ENCODE measurements around the gene WRNIP1.
"Not testable (repeated sequence)": the region's sequence is repeated elsewhere in the genome, so short reads cannot be mapped to it uniquely, and the experiment has no call there.

The WRNIP1 gene

GRCh38 chr6:2786269-2786668 lies 21.1 kb downstream of the WRNIP1 start:
- no peak for DNase-seq

DNA sequence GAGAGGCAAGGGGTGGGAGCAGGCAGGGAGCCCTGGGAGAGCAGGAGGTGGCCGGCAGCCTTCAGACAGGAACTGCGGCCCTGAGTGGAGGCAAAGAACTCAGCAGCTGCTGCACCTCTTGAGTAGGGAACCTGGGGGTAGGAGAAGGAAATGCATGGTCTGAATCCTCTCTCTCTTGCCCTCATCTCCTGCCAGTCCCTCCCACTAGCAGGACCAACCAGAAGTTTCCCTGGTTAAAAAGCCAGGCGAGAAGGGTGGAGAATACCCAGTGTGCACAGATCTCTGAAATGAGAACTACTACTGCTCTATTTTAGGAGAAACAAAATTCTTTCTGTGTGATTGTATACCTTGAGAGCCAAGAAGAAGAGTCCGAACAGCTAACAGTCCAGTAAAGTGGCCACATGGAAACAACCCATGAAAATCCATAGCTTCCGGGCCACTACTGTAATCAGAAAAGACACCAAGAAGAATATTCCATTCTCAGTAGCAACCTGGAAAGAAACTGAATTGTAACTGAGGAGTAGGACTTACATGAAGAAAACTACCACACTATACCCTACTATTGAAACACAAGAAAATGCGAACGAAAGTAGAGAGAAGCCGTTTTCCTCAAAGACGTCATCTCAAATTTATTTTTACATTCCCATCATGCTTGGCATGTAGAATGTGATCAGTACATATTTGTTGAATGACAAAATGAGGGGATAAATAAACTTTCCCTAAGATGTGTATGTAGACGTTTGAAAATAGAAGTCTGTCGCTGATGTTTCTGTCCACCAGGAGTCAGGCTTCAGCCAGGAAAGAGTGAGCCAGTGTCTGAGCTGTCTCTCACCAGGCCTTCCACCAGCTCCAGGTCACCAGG lies 25.6 kb downstream of the WRNIP1 start:
- peak; percentile 85 for DNase-seq

DNA sequence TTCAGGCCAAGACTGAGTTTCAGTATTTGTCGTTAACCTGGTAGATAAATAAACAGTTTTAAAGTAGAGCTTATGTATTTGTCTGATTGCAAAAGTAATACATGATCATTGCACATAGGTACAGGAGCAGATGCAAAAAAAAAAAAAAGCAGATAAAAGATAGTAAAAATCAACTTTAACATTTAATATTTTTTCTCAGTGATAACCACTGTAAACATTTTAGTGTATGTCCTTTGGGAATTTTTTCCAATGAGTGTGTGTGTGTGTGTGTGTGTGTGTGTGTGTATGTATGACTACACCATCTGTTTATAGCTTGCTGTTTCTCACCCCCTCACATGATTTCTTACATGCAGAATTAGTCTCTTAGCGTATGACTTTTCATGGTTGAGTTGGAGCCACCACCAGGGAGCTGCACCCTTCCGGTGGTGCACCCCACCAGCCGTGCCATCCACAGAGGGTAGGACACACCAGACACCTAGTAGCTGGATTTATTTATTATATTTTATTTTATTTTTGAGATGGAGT lies 26.3 kb downstream of the WRNIP1 start:
- DNase-seq, result no peak

DNA sequence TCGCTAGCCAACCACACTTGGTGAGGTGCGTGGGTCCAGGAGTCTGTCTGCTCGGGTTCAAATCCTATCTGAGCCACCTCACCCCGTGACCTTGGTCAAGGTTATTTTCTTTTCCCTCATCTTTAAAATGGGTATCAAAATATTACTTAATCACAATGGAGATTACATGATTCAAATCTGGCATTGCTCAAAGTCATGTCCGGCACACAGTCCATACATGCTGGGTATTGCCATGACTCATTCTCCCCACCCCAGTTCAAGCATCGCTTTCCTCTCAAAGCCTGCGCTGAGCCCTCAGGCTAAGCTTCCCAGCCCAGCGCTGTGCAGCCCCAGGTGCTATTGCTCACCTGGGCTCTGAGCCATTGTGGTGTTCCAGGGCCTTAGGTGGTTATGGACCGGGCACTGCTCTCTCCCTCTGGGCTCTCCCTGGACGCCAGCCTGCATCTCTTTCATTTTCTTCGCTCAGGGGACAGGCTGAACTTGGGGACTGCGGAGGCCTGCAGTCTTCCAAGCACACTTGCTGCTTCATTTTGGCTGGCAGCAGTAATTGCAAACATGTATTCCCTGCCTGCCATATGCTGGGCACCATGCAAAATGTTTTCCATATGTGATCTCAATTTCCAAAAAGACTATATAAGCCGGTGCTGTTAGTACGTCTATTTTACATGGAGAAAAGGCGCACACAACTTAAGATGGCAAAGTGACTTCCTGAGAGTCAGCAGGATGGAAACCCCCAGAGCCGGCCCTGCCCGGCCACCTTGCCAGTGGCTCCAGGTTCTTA lies 27.3 kb downstream of the WRNIP1 start:
- peak; percentile 62 for DNase-seq

GRCh38 chr6:2793534-2794151 lies 28.4 kb downstream of the WRNIP1 start:
- peak; percentile 22 for DNase-seq

DNA sequence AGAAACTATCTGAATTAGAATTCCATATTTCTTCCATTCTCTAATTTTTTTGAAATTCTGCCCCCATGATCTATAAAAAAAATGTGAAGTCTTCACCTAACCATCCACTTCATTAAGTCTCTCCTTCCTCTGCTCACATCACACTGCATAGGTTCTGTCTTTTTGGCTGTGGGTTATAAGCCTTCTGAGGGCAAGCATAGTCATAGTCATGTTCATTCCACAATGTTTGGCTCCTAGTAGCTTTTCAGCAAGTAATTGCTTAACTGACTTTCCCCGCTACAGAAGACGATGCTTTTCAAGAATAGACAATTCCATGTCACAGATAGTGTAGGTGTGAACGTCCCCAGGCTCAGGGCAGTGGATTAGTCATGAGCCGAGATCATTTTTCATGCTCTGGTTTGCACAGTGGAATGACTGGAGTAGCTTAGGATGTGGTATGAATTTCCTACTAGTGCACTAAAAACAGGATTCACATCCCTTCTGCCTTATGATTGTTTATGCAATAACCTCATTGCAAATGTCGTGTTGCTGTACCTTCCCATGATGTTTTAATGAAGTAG lies 29.1 kb downstream of the WRNIP1 start:
- DNase-seq, result peak; percentile 53

GRCh38 chr6:2795162-2795561 lies 30.0 kb downstream of the WRNIP1 start:
- no peak for DNase-seq

GRCh38 chr6:2795956-2796355 lies 30.8 kb downstream of the WRNIP1 start:
- no peak for DNase-seq

GRCh38 chr6:2796861-2797260 lies 31.7 kb downstream of the WRNIP1 start:
- no peak for DNase-seq

GRCh38 chr6:2797564-2798031 lies 32.4 kb downstream of the WRNIP1 start:
- no peak for DNase-seq

- no peak for DNase-seq
Observed at GRCh38 chr6:2798586-2799134, 33.5 kb downstream of the WRNIP1 start.

DNA sequence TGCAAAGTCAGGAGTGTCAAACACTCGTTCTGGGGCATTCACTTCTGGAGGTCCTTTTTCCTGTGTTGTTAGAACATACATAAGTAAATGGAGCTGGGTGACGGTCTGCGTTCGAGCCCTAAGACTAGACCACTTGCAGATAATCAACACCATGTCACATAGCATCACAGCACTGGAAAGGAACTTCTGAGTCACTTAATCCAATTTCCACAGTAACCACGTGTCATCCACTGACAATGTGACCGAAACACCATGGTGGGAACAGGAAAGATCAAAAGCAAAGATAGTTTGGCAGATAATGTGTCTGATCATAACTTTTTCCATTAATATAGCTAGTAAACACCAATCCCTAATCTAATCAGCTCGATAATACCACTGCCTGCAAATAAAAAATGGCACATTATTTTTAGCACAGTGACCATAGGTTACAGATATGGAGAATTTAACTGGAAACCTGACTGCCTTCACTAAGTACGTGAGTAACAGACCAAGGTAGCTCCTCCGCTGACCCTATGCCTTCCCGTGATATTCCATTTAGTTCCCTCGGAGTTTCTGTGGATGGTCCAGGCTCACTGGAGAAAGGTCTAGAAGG lies 34.8 kb downstream of the WRNIP1 start:
- peak; percentile 24 for DNase-seq

GRCh38 chr6:2800552-2801316 lies 35.5 kb downstream of the WRNIP1 start:
- no peak for DNase-seq

- not testable (repeated sequence) for DNase-seq
Observed at GRCh38 chr6:2801687-2802086, 36.5 kb downstream of the WRNIP1 start.

- DNase-seq, result no peak
Observed at GRCh38 chr6:2802521-2803060, 37.4 kb downstream of the WRNIP1 start.

DNA sequence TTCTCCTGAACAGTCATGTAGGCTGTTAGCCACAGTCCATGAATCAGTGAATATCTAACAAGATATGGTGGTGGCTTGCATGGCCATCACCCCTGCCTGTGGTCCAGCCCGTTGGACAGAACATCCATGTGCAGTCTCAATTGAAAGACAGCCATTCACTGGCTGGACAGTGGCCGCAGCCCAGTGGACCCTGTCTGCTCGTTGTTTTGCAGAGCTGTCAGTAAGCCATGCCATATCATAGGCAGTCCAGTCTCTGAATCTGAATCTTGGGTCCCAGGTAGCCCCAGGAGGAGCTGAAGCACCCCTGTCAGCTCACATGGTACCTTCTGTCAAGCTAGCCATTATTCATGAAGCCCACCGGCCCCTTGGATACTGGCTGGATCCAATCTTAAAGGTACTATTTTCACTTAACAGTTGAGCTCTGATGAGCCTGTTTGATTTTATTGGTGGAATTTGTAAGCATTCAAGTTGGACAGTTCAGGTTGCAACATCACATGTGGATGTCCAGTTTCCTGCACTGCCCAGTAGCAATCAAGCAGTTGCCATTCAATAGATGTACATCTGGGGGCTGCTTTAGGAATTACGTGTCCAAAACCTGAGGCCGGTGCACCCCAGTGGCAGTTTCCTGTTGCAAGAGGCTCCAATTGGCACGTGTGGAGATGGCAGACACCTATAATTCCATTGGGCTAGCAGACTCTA lies 38.7 kb downstream of the WRNIP1 start:
- DNase-seq, result no peak

GRCh38 chr6:2804516-2804915 lies 39.3 kb downstream of the WRNIP1 start:
- no peak for DNase-seq

GRCh38 chr6:2805031-2805430 lies 39.8 kb downstream of the WRNIP1 start:
- no peak for DNase-seq

GRCh38 chr6:2806644-2807043 lies 41.5 kb downstream of the WRNIP1 start:
- no peak for DNase-seq
